ENCODE data around the gene NME7.

NME7 gene

DNA sequence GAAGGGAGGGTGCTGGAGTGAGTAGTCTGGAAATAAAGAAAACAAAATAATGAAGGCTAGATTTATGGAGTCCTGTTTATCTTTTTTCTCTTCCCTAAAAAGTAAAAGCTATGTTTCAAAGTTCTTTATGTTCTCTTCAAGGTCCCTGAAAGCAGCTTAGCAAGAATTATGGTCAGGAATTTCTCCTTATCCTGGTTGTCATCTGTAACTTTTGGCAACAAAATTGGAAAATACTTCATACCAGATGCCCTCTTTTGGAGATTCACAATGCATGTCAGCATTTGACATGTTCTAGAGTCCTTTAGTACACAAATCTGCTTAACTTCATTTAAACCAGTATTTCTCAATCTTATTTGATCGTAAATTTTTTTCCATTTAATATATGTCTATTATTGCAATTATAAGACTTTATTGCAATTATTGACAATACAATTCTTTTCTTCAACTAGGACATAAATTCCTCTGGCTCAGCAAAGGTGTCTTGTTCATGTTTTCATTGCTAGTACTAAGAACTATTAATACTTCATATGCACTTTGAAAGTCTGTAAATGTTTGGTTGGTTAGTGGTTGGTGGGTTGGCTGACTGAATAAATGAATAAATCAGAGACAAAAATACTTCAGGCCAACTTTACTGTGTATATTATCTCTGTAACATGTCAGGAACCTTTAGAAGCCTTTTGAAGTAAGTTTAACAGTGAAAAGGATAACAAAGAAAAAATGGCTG, 159.6 kb downstream of the NME7 start:
- Histone ChIP-seq H3K4me3 (ENCODE audit: low read depth, low read length) (no peak overlapping the region), H3K27ac (no peak overlapping the region), H3K27me3 (replicated peaks) (no peaks in the 10 kb centered on the region), H3K36me3 (replicated peaks) (no peaks in the 10 kb centered on the region)
- TF ChIP-seq, protein P1, sequence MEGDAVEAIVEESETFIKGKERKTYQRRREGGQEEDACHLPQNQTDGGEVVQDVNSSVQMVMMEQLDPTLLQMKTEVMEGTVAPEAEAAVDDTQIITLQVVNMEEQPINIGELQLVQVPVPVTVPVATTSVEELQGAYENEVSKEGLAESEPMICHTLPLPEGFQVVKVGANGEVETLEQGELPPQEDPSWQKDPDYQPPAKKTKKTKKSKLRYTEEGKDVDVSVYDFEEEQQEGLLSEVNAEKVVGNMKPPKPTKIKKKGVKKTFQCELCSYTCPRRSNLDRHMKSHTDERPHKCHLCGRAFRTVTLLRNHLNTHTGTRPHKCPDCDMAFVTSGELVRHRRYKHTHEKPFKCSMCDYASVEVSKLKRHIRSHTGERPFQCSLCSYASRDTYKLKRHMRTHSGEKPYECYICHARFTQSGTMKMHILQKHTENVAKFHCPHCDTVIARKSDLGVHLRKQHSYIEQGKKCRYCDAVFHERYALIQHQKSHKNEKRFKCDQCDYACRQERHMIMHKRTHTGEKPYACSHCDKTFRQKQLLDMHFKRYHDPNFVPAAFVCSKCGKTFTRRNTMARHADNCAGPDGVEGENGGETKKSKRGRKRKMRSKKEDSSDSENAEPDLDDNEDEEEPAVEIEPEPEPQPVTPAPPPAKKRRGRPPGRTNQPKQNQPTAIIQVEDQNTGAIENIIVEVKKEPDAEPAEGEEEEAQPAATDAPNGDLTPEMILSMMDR (IDR thresholded peaks at IDR 0.05; ENCODE audit: low read depth, low read length, missing control alignments): no peak
- in situ Hi-C loops (cut with HindIII; ENCODE audit: low pct_ligation_motif_present, low sequenced_read_pairs): no loop called here
- no peak for DNase-seq

DNA sequence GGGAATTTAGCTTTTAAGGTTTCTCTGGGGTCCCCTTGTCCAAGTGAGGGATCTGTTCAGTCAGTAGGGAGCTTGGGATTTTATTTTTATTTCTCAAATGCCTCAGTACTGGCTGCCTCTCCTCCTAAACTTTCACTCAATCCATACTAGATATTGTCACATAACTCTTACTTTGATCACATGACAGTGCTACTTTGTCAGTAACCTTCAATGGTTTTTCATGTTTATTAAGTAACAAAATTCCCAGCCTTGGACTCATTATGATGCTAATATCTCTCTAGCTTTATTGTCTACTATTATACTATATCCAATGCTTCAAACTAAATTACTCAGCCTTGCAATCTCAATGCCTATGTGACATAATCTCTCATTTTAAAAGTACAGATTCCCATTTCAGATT, 163.4 kb downstream of the NME7 start:
- no peak for DNase-seq
- H3K27me3 ChIP-seq (replicated peaks): no peaks in the 10 kb centered on the region
- H3K27ac ChIP-seq: no peak overlapping the region
- in situ Hi-C loops (cut with HindIII; ENCODE audit: low pct_ligation_motif_present, low sequenced_read_pairs): no loop called here
- H3K36me3 ChIP-seq (replicated peaks): no peaks in the 10 kb centered on the region
- H3K4me3 ChIP-seq (ENCODE audit: low read depth, low read length): no peak overlapping the region
- TF ChIP-seq, protein P1 (IDR thresholded peaks at IDR 0.05; ENCODE audit: low read depth, low read length, missing control alignments): no peak

DNA sequence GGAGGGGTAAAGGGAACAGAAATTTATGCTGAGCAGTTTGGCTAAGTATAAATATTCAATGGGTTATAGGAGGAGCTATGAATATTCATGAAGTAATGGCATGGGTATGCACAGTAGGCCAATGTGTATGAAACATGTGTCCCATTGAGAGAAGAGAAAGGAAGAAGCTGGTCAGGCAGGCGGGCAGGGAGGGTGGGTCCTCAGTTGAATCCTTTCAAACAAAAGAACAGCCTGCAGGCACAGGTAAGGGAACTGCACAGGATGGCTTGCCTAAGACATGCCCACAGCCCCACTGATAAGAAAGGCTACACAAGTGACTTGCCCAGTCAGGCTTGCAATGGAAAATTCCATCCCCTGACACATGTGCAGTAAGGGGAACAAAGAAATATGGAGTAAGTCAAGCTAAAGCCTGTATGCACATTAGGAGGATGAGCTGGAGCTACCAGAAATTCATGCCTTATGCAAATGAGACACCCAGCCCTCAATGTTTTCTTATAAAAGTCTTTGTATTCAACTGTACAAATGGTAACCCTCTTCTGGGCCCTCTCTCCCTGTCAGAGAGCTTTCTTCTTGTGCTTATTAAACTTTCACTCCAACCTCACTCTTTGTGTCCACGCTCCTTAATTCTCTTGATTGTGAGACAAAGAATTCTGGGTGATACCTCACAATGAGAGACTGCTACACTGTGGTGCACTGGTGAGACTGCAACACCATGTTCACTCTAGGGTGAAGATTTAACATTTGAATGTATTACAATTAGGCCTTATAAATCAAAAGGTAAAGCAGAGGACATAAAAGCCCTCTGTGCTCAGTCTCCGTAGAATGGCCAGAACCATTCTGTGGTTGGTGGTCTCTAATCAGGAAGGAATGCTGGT, 164.6 kb downstream of the NME7 start:
- TF ChIP-seq, protein P1 (IDR thresholded peaks at IDR 0.05; ENCODE audit: low read depth, low read length, missing control alignments): no peak
- no peaks in the 10 kb centered on the region for H3K36me3 ChIP-seq (replicated peaks)
- no peak overlapping the region for H3K4me3 ChIP-seq (ENCODE audit: low read depth, low read length)
- in situ Hi-C loops (cut with HindIII; ENCODE audit: low pct_ligation_motif_present, low sequenced_read_pairs): no loop called here
- no peaks in the 10 kb centered on the region for H3K27me3 ChIP-seq (replicated peaks)
- no peak overlapping the region for H3K27ac ChIP-seq
- no peak for DNase-seq

DNA sequence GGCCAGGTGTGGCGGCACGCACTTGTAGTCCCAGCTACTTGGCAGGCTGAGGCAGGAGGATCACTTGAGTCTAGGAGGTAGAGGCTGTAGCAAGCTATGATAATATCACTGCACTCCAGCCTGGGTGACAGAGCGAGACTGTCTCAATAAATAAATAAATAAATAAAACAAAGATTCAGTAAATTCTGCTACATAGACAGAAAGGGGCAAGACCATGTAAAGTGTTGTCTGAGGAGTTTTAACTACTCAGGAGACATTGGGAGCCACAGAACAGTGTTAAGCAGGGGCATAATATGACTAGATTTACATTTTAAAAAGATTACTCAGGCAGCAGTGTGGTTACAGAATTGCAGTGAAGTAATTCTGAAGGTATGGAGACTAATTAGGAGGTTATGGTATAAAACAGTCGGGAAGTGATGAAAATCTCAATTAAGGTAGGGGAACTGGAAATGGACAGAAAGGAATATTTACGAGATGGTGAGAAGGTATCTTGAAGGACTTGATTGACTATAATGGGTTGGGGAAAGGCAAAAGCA, 166.4 kb downstream of the NME7 start:
- Histone ChIP-seq H3K27ac (no peak overlapping the region), H3K4me3 (ENCODE audit: low read depth, low read length) (no peak overlapping the region), H3K27me3 (replicated peaks) (no peaks in the 10 kb centered on the region), H3K36me3 (replicated peaks) (no peaks in the 10 kb centered on the region)
- in situ Hi-C loops (cut with HindIII; ENCODE audit: low pct_ligation_motif_present, low sequenced_read_pairs): no loop called here
- no peak for DNase-seq
- TF ChIP-seq, protein P1 (IDR thresholded peaks at IDR 0.05; ENCODE audit: low read depth, low read length, missing control alignments): no peak

- Histone ChIP-seq H3K27ac (no peak overlapping the region), H3K4me3 (ENCODE audit: low read depth, low read length) (no peak overlapping the region), H3K36me3 (replicated peaks) (no peaks in the 10 kb centered on the region), H3K27me3 (replicated peaks) (no peaks in the 10 kb centered on the region)
- TF ChIP-seq, protein P1 (IDR thresholded peaks at IDR 0.05; ENCODE audit: low read depth, low read length, missing control alignments): no peak
- in situ Hi-C loops (cut with HindIII; ENCODE audit: low pct_ligation_motif_present, low sequenced_read_pairs): no loop called here
- DNase-seq: no peak
These were observed 167.3 kb downstream of the NME7 start for GRCh38 chr1:169200319-169200718.

Measured in brain microvascular endothelial cell (primary cell).